Vagina (tissue), 2 donors: Measurements from ENCODE around the gene ABHD8.

Source experiments
- POLR2A ChIP-seq, 2 donors: fragments of 450-650 bp; IDR thresholded peaks; one replicate each; pipeline ENCODE4 v1.6.1; 2017; ENCODE audit warnings: antibody characterized with exemption in 2 of 2, mild to moderate bottlenecking in 2 of 2, moderate library complexity in 2 of 2
- POLR2AphosphoS5 ChIP-seq, 2 donors: sonication (generic); formaldehyde crosslinking; IDR thresholded peaks; one replicate each; pipeline ENCODE4 v1.9.0; 2017; ENCODE audit warnings: antibody characterized with exemption in 2 of 2, mild to moderate bottlenecking in 2 of 2, low read depth in 1 of 2; ENCODE audit not compliant: insufficient read depth in 1 of 2
- TF ChIP-seq, protein P1 (sequence below), 3 experiments: fragments of 450-650 bp in 2 of 3; fragments of 200-600 bp in 1 of 3; sonication (generic) in 1 of 3; IDR thresholded peaks; one replicate each; pipeline ENCODE4 v1.5.1; 2017 to 2019; ENCODE audit warnings: antibody characterized with exemption in 3 of 3, mild to moderate bottlenecking in 2 of 3, moderate library complexity in 2 of 3

- TF ChIP-seq, protein P1, sequence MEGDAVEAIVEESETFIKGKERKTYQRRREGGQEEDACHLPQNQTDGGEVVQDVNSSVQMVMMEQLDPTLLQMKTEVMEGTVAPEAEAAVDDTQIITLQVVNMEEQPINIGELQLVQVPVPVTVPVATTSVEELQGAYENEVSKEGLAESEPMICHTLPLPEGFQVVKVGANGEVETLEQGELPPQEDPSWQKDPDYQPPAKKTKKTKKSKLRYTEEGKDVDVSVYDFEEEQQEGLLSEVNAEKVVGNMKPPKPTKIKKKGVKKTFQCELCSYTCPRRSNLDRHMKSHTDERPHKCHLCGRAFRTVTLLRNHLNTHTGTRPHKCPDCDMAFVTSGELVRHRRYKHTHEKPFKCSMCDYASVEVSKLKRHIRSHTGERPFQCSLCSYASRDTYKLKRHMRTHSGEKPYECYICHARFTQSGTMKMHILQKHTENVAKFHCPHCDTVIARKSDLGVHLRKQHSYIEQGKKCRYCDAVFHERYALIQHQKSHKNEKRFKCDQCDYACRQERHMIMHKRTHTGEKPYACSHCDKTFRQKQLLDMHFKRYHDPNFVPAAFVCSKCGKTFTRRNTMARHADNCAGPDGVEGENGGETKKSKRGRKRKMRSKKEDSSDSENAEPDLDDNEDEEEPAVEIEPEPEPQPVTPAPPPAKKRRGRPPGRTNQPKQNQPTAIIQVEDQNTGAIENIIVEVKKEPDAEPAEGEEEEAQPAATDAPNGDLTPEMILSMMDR (IDR thresholded peaks at IDR 0.05): no peak
- TF ChIP-seq POLR2A (IDR thresholded peaks at IDR 0.05): no peak
- no peak for TF ChIP-seq POLR2AphosphoS5 (IDR thresholded peaks at IDR 0.05; ENCODE audit: insufficient read depth in 1 of 2, low read depth in 1 of 2)
Observed at GRCh38 chr19:17289489-17289888, 13.7 kb downstream of the ABHD8 start.
